OCI-LY7 (cell line): Measurements from ENCODE around the gene RUNX1. TPM values are rescaled to one million over a fixed set of nuclear protein-coding genes. Genes with fewer than 3 reads are reported as not detected.

ENCODE experiments used
- BruUV-seq: library from RNA; stranded (reverse); fragments of 400-500 nt; replicated peaks from 2 replicates; lab custom pipeline; 2021; lab: Mats Ljungman, UMichigan
- CTCF ChIA-PET: fragments of 300-600 bp; sonication (Branson Sonifier 250); formaldehyde crosslinking; loops from one replicate; lab custom pipeline; 2022; ENCODE audit warnings: antibody characterized with exemption; ENCODE audit not compliant: unreplicated experiment; lab: Charles Lee
- POLR2A ChIA-PET: fragments of 300-600 bp; sonication (Branson Sonifier 250); formaldehyde crosslinking; loops from one replicate; lab custom pipeline; 2022; ENCODE audit warnings: antibody characterized with exemption; lab: Charles Lee
- DNase-seq: peaks from one replicate; pipeline ENCODE4 v3.0.0-alpha.2; 2015; ENCODE audit warnings: low spot score
- H2AFZ ChIP-seq: fragments of 200-600 bp; sonication (generic), shearing (Covaris generic); 2 replicates; pipeline ENCODE4 v1.6.1; 2014; ENCODE audit warnings: mild to moderate bottlenecking, antibody characterized with exemption, low read length, moderate library complexity
- H3K27ac ChIP-seq: fragments of 200-600 bp; sonication (generic); 2 replicates; pipeline ENCODE4 v1.5.1; 2014; ENCODE audit warnings: mixed run types, low read depth, mild to moderate bottlenecking, moderate library complexity, low read length, inconsistent platforms; ENCODE audit not compliant: poor library complexity, severe bottlenecking
- H3K36me3 ChIP-seq: fragments of 200-600 bp; sonication (generic); 2 replicates; pipeline ENCODE4 v1.6.1; 2014; ENCODE audit warnings: mild to moderate bottlenecking, antibody characterized with exemption, low read length, moderate library complexity, mixed read lengths; ENCODE audit not compliant: insufficient read depth
- H3K4me1 ChIP-seq: fragments of 200-600 bp; sonication (generic); 2 replicates; pipeline ENCODE4 v1.5.1; 2014; ENCODE audit warnings: mild to moderate bottlenecking, low read length; ENCODE audit not compliant: insufficient read depth, poor library complexity, severe bottlenecking
- H3K4me2 ChIP-seq: fragments of 200-600 bp; sonication (generic); 2 replicates; pipeline ENCODE4 v1.6.1; 2014; ENCODE audit warnings: mild to moderate bottlenecking, low read length
- H3K4me3 ChIP-seq: fragments of 200-600 bp; sonication (generic); 2 replicates; pipeline ENCODE4 v1.5.1; 2014; ENCODE audit warnings: mild to moderate bottlenecking, low read depth, low read length; ENCODE audit not compliant: poor library complexity, severe bottlenecking
- H3K79me2 ChIP-seq: fragments of 200-600 bp; sonication (generic); 2 replicates; pipeline ENCODE4 v1.6.1; 2016; ENCODE audit warnings: low read depth, mild to moderate bottlenecking, low read length, moderate library complexity, mixed read lengths; ENCODE audit not compliant: insufficient read depth
- H3K9me2 ChIP-seq: fragments of 200-600 bp; sonication (generic); 2 replicates; pipeline ENCODE4 v1.6.1; 2016; ENCODE audit warnings: mild to moderate bottlenecking, low read length, mixed read lengths; ENCODE audit not compliant: insufficient read depth
- H3K9me3 ChIP-seq: fragments of 200-600 bp; sonication (generic); 2 replicates; pipeline ENCODE4 v1.6.1; 2014; ENCODE audit warnings: mild to moderate bottlenecking, mixed run types, low read length, mixed read lengths
- H4K20me1 ChIP-seq: fragments of 200-600 bp; sonication (generic); 2 replicates; pipeline ENCODE4 v1.6.1; 2014; ENCODE audit warnings: mild to moderate bottlenecking, antibody characterized with exemption, low read length, moderate library complexity, mixed read lengths; ENCODE audit not compliant: insufficient read depth
- EZH2phosphoT487 ChIP-seq: fragments of 200-600 bp; sonication (generic); IDR thresholded peaks from 2 replicates; pipeline ENCODE4 v1.6.1; 2018; ENCODE audit warnings: low read depth, borderline replicate concordance, mild to moderate bottlenecking, mixed run types, antibody characterized with exemption, low read length, moderate library complexity, mixed read lengths
- intact Hi-C: fragments of 100-400 bp; cut with micrococcal nuclease; formaldehyde crosslinking; loops from one replicate; pipeline ENCODE4 v1.10.0; 2022; ENCODE audit not compliant: unreplicated experiment
- total RNA-seq, 2 experiments: library from RNA; depleted of rRNA in 1 of 2; stranded (reverse); fragments of >200 nt in 1 of 2; shearing (Covaris generic) in 1 of 2; gene quantifications; 2 replicates each; pipeline ENCODE4 v1.2.3, GENCODE V29; 2014 to 2022
- TF ChIP-seq, protein P1 (sequence below): fragments of 200-600 bp; sonication (generic); conservative IDR thresholded peaks from 2 replicates; pipeline ENCODE4 v1.5.1; 2014; ENCODE audit warnings: mild to moderate bottlenecking, antibody characterized with exemption, low read length, moderate library complexity, mixed read lengths

Gene RUNX1
- total RNA-seq, 2 experiments from 2014 or later = 30.5 to 40.8 TPM

DNA sequence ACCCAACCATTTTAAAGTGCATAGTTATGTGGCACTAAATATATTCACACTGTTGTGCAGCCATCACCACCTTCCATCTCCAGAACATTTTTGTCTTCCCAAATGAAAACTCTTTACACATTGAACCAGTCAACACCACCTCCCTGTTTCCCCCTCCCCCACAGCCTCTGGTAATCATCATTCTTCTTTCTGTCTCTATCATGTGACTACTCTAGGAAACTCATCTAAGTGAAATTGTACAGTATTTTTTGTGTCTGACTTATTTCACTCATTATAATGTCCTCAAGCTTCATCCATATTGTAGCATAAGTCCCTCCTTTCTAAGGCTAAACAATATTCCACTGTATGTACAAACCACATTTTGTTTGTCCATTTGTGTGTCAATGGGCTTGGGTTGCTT is 128.0 kb downstream of the RUNX1 start:
- Histone ChIP-seq H4K20me1 (peaks cover 5% of the 10 kb centered on the region; the same call in 1 of the 2 replicates), H3K27ac (no peak overlapping the region), H2AFZ (no peak overlapping the region), H3K79me2 (peaks cover 9% of the 10 kb centered on the region; the same call in 1 of the 2 replicates), H3K4me3 (no peak overlapping the region), H3K9me2 (no peaks in the 10 kb centered on the region), H3K4me1 (peaks cover 12% of the 10 kb centered on the region), H3K36me3 (0 out of 2 replicates have a peak, but pooled peaks cover 4% of the 10 kb centered on the region), H3K9me3 (no peaks in the 10 kb centered on the region), H3K4me2 (no peak overlapping the region)
- POLR2A ChIA-PET = interaction anchor here (0.8 kb wide), 1 partner anchor 15 kb away, joined by 5 read pairs; no protein-coding TSS in a partner anchor
- no TSS peak for BruUV-seq
- DNase-seq = no peak
- TF ChIP-seq, protein P1, sequence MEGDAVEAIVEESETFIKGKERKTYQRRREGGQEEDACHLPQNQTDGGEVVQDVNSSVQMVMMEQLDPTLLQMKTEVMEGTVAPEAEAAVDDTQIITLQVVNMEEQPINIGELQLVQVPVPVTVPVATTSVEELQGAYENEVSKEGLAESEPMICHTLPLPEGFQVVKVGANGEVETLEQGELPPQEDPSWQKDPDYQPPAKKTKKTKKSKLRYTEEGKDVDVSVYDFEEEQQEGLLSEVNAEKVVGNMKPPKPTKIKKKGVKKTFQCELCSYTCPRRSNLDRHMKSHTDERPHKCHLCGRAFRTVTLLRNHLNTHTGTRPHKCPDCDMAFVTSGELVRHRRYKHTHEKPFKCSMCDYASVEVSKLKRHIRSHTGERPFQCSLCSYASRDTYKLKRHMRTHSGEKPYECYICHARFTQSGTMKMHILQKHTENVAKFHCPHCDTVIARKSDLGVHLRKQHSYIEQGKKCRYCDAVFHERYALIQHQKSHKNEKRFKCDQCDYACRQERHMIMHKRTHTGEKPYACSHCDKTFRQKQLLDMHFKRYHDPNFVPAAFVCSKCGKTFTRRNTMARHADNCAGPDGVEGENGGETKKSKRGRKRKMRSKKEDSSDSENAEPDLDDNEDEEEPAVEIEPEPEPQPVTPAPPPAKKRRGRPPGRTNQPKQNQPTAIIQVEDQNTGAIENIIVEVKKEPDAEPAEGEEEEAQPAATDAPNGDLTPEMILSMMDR = no peak
- TF ChIP-seq EZH2phosphoT487 = no peak
- intact Hi-C loops = no loop called here
- CTCF ChIA-PET = no interaction called here

DNA sequence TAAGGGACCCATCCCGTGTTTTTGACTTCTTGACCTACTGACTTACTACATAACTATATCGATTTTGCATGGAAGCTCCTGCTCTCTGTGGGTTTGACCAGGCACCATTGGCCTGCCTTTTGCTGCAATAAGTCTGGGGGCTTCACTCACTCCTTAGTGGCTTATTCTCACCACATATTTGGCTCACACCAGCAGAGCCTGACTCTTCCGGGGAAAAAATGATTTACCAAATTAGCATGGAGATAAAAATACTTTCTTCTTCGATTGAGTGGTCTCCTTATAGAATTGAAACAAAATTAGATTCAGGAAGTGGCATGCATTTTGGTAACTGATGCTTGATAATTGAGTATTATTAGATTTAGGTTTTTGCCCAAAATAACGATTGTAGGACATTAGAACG is 129.7 kb downstream of the RUNX1 start:
- Histone ChIP-seq H3K27ac (no peak overlapping the region), H4K20me1 (peaks cover 16% of the 10 kb centered on the region; the same call in 1 of the 2 replicates), H3K79me2 (peaks cover 9% of the 10 kb centered on the region; the same call in 1 of the 2 replicates), H3K4me1 (no peaks in the 10 kb centered on the region), H3K36me3 (0 out of 2 replicates have a peak, but pooled peaks cover 1% of the 10 kb centered on the region), H2AFZ (no peak overlapping the region), H3K9me2 (no peaks in the 10 kb centered on the region), H3K9me3 (no peaks in the 10 kb centered on the region), H3K4me2 (no peak overlapping the region), H3K4me3 (no peak overlapping the region)
- intact Hi-C loops = no loop called here
- POLR2A ChIA-PET = no interaction called here
- no peak for DNase-seq
- CTCF ChIA-PET = no interaction called here
- no peak for TF ChIP-seq EZH2phosphoT487
- TF ChIP-seq, protein P1 = no peak
- no TSS peak for BruUV-seq

DNA sequence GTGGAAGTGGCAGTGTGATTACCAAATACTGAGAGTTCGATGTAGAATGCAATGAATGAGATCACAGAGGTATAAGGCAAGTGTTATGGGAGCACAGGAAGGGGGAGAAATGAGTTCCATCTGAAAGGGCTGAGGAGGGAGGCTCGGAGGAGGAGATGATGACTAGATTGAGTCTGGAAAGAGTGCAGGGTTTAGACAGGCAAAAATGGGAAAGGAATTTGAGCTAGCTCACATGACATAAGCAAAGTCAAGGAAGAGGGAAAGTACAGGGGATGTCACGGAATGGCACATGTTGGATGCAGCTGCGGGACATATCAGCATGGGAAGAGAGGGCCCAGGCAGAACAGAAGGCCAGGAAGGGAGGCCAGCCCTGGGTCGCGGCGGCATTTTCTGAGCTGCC is 132.7 kb downstream of the RUNX1 start:
- H4K20me1 ChIP-seq = 0 out of 2 replicates have a peak, but pooled peaks cover 23% of the 10 kb centered on the region
- no peak for DNase-seq
- H3K36me3 ChIP-seq = peaks cover 7% of the 10 kb centered on the region; the same call in 1 of the 2 replicates
- H3K4me1 ChIP-seq = peaks cover 10% of the 10 kb centered on the region
- no peak overlapping the region for H3K4me3 ChIP-seq
- H3K27ac ChIP-seq = no peak overlapping the region
- intact Hi-C loops = no loop called here
- TF ChIP-seq EZH2phosphoT487 = no peak
- TF ChIP-seq, protein P1 = no peak
- POLR2A ChIA-PET = no interaction called here
- CTCF ChIA-PET = no interaction called here
- H2AFZ ChIP-seq = no peak overlapping the region
- no TSS peak for BruUV-seq
- H3K4me2 ChIP-seq = no peak overlapping the region
- no peaks in the 10 kb centered on the region for H3K9me3 ChIP-seq
- H3K79me2 ChIP-seq = no peaks in the 10 kb centered on the region
- H3K9me2 ChIP-seq = no peaks in the 10 kb centered on the region
